Naive thymus-derived CD4-positive, alpha-beta T cell (primary cell): ENCODE measurements around the gene UGT1A5. TPM values are rescaled to one million over a fixed set of nuclear protein-coding genes. Genes with fewer than 3 reads are reported as not detected.

Source experiments
- ATAC-seq: fragments of 150-1000 bp; cut with Tn5 transposase; 2 replicates; pipeline ENCODE4 v1.10.0; 2021; ENCODE audit warnings: mild to moderate bottlenecking, moderate library complexity
- CTCF ChIA-PET: fragments of 350-600 bp; sonication (Branson Sonifier 250); formaldehyde crosslinking; loops from one replicate; lab custom pipeline; 2021; ENCODE audit warnings: antibody characterized with exemption; lab: Charles Lee
- POLR2A ChIA-PET: fragments of 350-600 bp; sonication (Branson Sonifier 250); formaldehyde crosslinking; loops from one replicate; lab custom pipeline; 2021; ENCODE audit warnings: antibody characterized with exemption, inconsistent platforms; lab: Charles Lee
- DNase-seq, 9 donors: peaks; one replicate each; pipeline versions ENCODE4 v3.0.0 to v3.0.0-alpha.2; 2020 to 2022; ENCODE audit warnings: mixed read lengths in 1 of 9
- H3K27ac ChIP-seq: one replicate; pipeline ENCODE4 v1.7.0; 2013; ENCODE audit warnings: mild to moderate bottlenecking, low read depth, low read length, moderate library complexity
- H3K27me3 ChIP-seq, 2 donors: one replicate each; pipeline ENCODE4 v1.7.0; 2013; ENCODE audit warnings: low read length in 2 of 2, mild to moderate bottlenecking in 2 of 2, moderate library complexity in 2 of 2; ENCODE audit not compliant: control insufficient read depth in 2 of 2, insufficient read depth in 2 of 2
- H3K36me3 ChIP-seq, 3 experiments: 1 replicate in 2 of 3; 2 replicates in 1 of 3; pipeline ENCODE4 v1.7.0; 2013; ENCODE audit warnings: low read length in 3 of 3, mild to moderate bottlenecking in 3 of 3, moderate library complexity in 1 of 3; ENCODE audit not compliant: insufficient read depth in 3 of 3, control insufficient read depth in 2 of 3
- H3K4me1 ChIP-seq, 2 donors: one replicate each; pipeline ENCODE4 v1.7.0; 2013; ENCODE audit warnings: low read length in 2 of 2, mild to moderate bottlenecking in 2 of 2, moderate library complexity in 1 of 2; ENCODE audit not compliant: control insufficient read depth in 2 of 2, insufficient read depth in 2 of 2
- H3K4me3 ChIP-seq: 2 replicates; pipeline ENCODE4 v1.7.0; 2013; ENCODE audit warnings: mild to moderate bottlenecking, low read length
- H3K9me3 ChIP-seq, 3 experiments: 1 replicate in 2 of 3; 2 replicates in 1 of 3; pipeline ENCODE4 v1.7.0; 2013; ENCODE audit warnings: low read length in 3 of 3; ENCODE audit not compliant: control insufficient read depth in 2 of 3
- H3K27ac Mint-ChIP-seq, 9 donors: one replicate each; pipeline ENCODE4 v1.8.0; 2020 to 2022; ENCODE audit warnings: mixed read lengths in 9 of 9, mild to moderate bottlenecking in 8 of 9, moderate library complexity in 5 of 9, inconsistent platforms in 2 of 9
- H3K27me3 Mint-ChIP-seq, 5 donors: one replicate each; pipeline ENCODE4 v1.8.0; 2021 to 2022; ENCODE audit warnings: mixed read lengths in 5 of 5, mild to moderate bottlenecking in 1 of 5
- H3K36me3 Mint-ChIP-seq, 5 donors: one replicate each; pipeline ENCODE4 v1.8.0; 2020 to 2022; ENCODE audit warnings: mixed read lengths in 5 of 5, mild to moderate bottlenecking in 3 of 5, inconsistent platforms in 1 of 5
- H3K4me1 Mint-ChIP-seq, 7 donors: one replicate each; pipeline ENCODE4 v1.8.0; 2020 to 2022; ENCODE audit warnings: mixed read lengths in 7 of 7, mild to moderate bottlenecking in 3 of 7, inconsistent platforms in 1 of 7
- H3K4me3 Mint-ChIP-seq, 10 donors: one replicate each; pipeline ENCODE4 v1.8.0; 2020 to 2022; ENCODE audit warnings: mild to moderate bottlenecking in 10 of 10, mixed read lengths in 10 of 10, moderate library complexity in 6 of 10, inconsistent platforms in 2 of 10
- H3K9me3 Mint-ChIP-seq, 11 donors: one replicate each; pipeline ENCODE4 v1.8.0; 2020 to 2022; ENCODE audit warnings: mixed read lengths in 11 of 11, mild to moderate bottlenecking in 4 of 11, inconsistent platforms in 1 of 11, moderate library complexity in 1 of 11
- intact Hi-C, 2 donors: fragments of 100-400 bp; cut with micrococcal nuclease; formaldehyde crosslinking; loops; one replicate each; pipeline ENCODE4 v1.15.1; 2023
- polyA plus RNA-seq, 2 donors: library from polyadenylated mRNA; unstranded; fragments of 300-500 nt; fragmentation: Illumina TruSeq; gene quantifications; one replicate each; pipeline ENCODE4 v1.2.3, GENCODE V29; 2021
- total RNA-seq, 6 experiments: library from RNA in 5 of 6; stranded (reverse) in 5 of 6; gene quantifications; 1 replicate in 5 of 6; 2 replicates in 1 of 6; pipeline ENCODE4 v1.2.3 and lab custom pipeline; 2021 to 2026

The UGT1A5 gene
- total and polyA plus RNA-seq, 7 experiments from 2014 or later = not detected

GRCh38 chr2:233772153-233772552, 59.4 kb downstream of the UGT1A5 start:
- intact Hi-C loops = no loop called here
- POLR2A ChIA-PET = no interaction called here
- Mint-ChIP-seq H3K27ac (no peak overlapping the region), H3K4me1 (no peaks in the 10 kb centered on the region), H3K27me3 (peaks cover 9 to 21% (median 17%) of the 10 kb centered on the region in 5 donors), H3K9me3 (peaks cover 0 to 17% (median 9%) of the 10 kb centered on the region in 11 donors), H3K4me3 (no peak overlapping the region), H3K36me3 (peaks cover 0 to 6% (median 0%) of the 10 kb centered on the region in 5 donors)
- no peaks in the 10 kb centered on the region for H3K4me1 ChIP-seq
- no peaks in the 10 kb centered on the region for H3K9me3 ChIP-seq
- ATAC-seq (no peak), DNase-seq (no peak)
- CTCF ChIA-PET = no interaction called here
- no peak overlapping the region for H3K27ac ChIP-seq
- no peak overlapping the region for H3K4me3 ChIP-seq
- H3K27me3 ChIP-seq = no peaks in the 10 kb centered on the region
- no peaks in the 10 kb centered on the region for H3K36me3 ChIP-seq

DNA sequence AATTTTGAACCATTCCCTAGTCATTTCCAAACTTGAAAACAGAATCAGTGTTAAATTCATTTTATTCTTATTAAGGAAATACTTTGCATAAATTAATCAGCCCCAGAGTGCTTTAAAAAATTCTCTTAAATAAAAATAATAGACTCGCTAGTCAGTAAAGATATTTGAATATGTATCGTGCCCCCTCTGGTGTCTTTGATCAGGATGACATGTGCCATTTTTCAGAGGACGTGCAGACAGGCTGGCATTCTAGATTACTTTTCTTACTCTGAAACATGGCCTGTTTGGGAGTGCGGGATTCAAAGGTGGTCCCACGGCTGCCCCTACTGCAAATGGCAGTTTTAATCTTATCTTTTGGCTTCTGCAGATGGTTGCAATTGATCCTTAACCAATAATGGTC, 59.9 kb downstream of the UGT1A5 start:
- ChIA-PET POLR2A (no interaction called here), CTCF (no interaction called here)
- Mint-ChIP-seq H3K9me3 (peaks cover 0 to 19% (median 10%) of the 10 kb centered on the region in 11 donors), H3K27me3 (peaks cover 9 to 24% (median 16%) of the 10 kb centered on the region in 5 donors), H3K36me3 (peaks cover 0 to 6% (median 0%) of the 10 kb centered on the region in 5 donors), H3K4me3 (no peak overlapping the region), H3K4me1 (no peaks in the 10 kb centered on the region), H3K27ac (no peak overlapping the region)
- ATAC-seq (no peak), DNase-seq (no peak)
- H3K27ac ChIP-seq = no peak overlapping the region
- no peak overlapping the region for H3K4me3 ChIP-seq
- H3K4me1 ChIP-seq = no peaks in the 10 kb centered on the region
- no peaks in the 10 kb centered on the region for H3K27me3 ChIP-seq
- intact Hi-C loops = no loop called here
- no peaks in the 10 kb centered on the region for H3K36me3 ChIP-seq
- no peaks in the 10 kb centered on the region for H3K9me3 ChIP-seq

GRCh38 chr2:233773854-233774253, 61.1 kb downstream of the UGT1A5 start:
- Histone ChIP-seq H3K4me1 (no peaks in the 10 kb centered on the region), H3K27ac (no peak overlapping the region), H3K9me3 (no peaks in the 10 kb centered on the region), H3K4me3 (no peak overlapping the region), H3K27me3 (no peaks in the 10 kb centered on the region), H3K36me3 (no peaks in the 10 kb centered on the region)
- POLR2A ChIA-PET = no interaction called here
- ATAC-seq = no peak
- intact Hi-C loops = no loop called here
- peaks cover 0 to 6% (median 0%) of the 10 kb centered on the region in 5 donors for H3K36me3 Mint-ChIP-seq
- peaks cover 0 to 24% (median 12%) of the 10 kb centered on the region in 11 donors for H3K9me3 Mint-ChIP-seq
- peaks cover 6 to 33% (median 18%) of the 10 kb centered on the region in 5 donors for H3K27me3 Mint-ChIP-seq
- DNase-seq = no peak
- H3K4me1 Mint-ChIP-seq = no peaks in the 10 kb centered on the region
- CTCF ChIA-PET = no interaction called here
- no peak overlapping the region for H3K4me3 Mint-ChIP-seq
- no peak overlapping the region for H3K27ac Mint-ChIP-seq

- no peaks in the 10 kb centered on the region for H3K9me3 ChIP-seq
- Mint-ChIP-seq H3K27me3 (peaks cover 6 to 40% (median 19%) of the 10 kb centered on the region in 5 donors), H3K27ac (no peak overlapping the region), H3K9me3 (peaks cover 0 to 24% (median 12%) of the 10 kb centered on the region in 11 donors), H3K4me1 (no peaks in the 10 kb centered on the region), H3K4me3 (no peak overlapping the region), H3K36me3 (peaks cover 0 to 6% (median 0%) of the 10 kb centered on the region in 5 donors)
- ChIA-PET CTCF (no interaction called here), POLR2A (no interaction called here)
- no peaks in the 10 kb centered on the region for H3K27me3 ChIP-seq
- no peak overlapping the region for H3K27ac ChIP-seq
- no peaks in the 10 kb centered on the region for H3K36me3 ChIP-seq
- intact Hi-C loops = no loop called here
- H3K4me3 ChIP-seq = no peak overlapping the region
- ATAC-seq (no peak), DNase-seq (no peak)
- no peaks in the 10 kb centered on the region for H3K4me1 ChIP-seq
Measured at GRCh38 chr2:233775414-233775813, 62.7 kb downstream of the UGT1A5 start.

DNA sequence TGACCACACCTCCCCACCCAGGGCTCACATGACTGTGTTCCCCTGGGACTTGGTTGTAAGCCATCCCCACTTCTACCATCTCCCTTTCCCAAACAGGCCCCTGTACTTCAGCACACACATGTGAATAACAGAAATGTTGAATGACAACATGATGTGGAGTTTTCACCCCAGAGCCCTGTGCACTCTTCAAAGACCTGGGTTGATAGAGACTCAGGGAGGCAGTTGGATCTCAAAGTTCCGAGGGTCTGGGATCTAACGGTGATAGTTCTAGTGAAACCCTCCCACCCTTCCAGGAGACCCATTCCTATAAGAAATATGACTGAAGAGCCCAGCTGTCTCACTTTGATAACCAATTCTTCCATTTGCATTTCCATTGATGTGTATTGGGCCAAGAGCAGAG, 65.3 kb downstream of the UGT1A5 start, which contains the start of gene MROH2A:
Gene MROH2A, plus strand, starts transcription at position 301 of the 400 bp plus-strand sequence. CDS start 1,029 bp downstream, outside the sequence.
- Mint-ChIP-seq H3K27me3 (peaks cover 12 to 46% (median 33%) of the 10 kb centered on the region in 5 donors), H3K4me3 (no peak within 1 kb of the TSS), H3K4me1 (no peaks in the 10 kb centered on the region), H3K36me3 (peaks cover 0 to 6% (median 0%) of the 10 kb centered on the region in 5 donors), H3K9me3 (peaks cover 0 to 29% (median 13%) of the 10 kb centered on the region in 11 donors), H3K27ac (no peak within 1 kb of the TSS)
- POLR2A ChIA-PET = no interaction called here
- intact Hi-C loops = no loop called here
- Histone ChIP-seq H3K27me3 (no peaks in the 10 kb centered on the region), H3K36me3 (no peaks in the 10 kb centered on the region), H3K4me3 (no peak within 1 kb of the TSS), H3K4me1 (no peaks in the 10 kb centered on the region), H3K27ac (no peak within 1 kb of the TSS), H3K9me3 (no peaks in the 10 kb centered on the region)
- CTCF ChIA-PET = no interaction called here
- DNase-seq (no peak), ATAC-seq (no peak)

GRCh38 chr2:233779722-233780121, 67.0 kb downstream of the UGT1A5 start:
- no peaks in the 10 kb centered on the region for H3K9me3 ChIP-seq
- intact Hi-C loops = no loop called here
- no peak for DNase-seq
- H3K27me3 ChIP-seq = no peaks in the 10 kb centered on the region
- ChIA-PET CTCF (no interaction called here), POLR2A (no interaction called here)
- Mint-ChIP-seq H3K27me3 (peaks cover 12 to 55% (median 36%) of the 10 kb centered on the region in 5 donors), H3K36me3 (peaks cover 0 to 6% (median 0%) of the 10 kb centered on the region in 5 donors), H3K27ac (no peak overlapping the region), H3K9me3 (peaks cover 0 to 29% (median 13%) of the 10 kb centered on the region in 11 donors), H3K4me3 (no peak overlapping the region), H3K4me1 (no peaks in the 10 kb centered on the region)
- ATAC-seq = no peak
- no peaks in the 10 kb centered on the region for H3K4me1 ChIP-seq
- H3K27ac ChIP-seq = no peak overlapping the region
- H3K36me3 ChIP-seq = no peaks in the 10 kb centered on the region
- no peak overlapping the region for H3K4me3 ChIP-seq

DNA sequence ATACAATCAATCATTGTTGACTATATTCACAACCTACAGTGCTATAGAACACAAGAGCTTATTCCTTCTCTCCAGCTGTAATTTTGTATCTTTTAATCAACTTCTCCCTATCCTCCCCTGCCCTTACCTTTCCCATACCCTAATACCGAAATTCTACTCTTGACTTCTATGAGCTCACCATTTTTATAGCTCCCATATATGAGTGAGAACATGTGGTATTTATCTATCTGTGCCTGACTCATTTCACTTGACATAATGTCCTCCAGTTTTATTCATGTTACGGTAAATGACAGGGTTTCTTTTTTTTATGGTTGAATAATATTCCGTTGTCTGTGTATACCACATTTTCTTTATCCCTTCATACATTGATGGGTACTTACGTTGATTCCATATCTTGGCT, 68.1 kb downstream of the UGT1A5 start:
- peaks cover 12 to 55% (median 39%) of the 10 kb centered on the region in 5 donors for H3K27me3 Mint-ChIP-seq
- ChIA-PET CTCF (no interaction called here), POLR2A (no interaction called here)
- H3K27ac ChIP-seq = no peak overlapping the region
- H3K4me1 ChIP-seq = no peaks in the 10 kb centered on the region
- H3K4me3 ChIP-seq = no peak overlapping the region
- H3K27ac Mint-ChIP-seq = no peak overlapping the region
- intact Hi-C loops = no loop called here
- H3K9me3 Mint-ChIP-seq = peaks cover 0 to 24% (median 10%) of the 10 kb centered on the region in 11 donors
- H3K9me3 ChIP-seq = no peaks in the 10 kb centered on the region
- H3K36me3 Mint-ChIP-seq = peaks cover 0 to 3% (median 0%) of the 10 kb centered on the region in 5 donors
- no peak for ATAC-seq
- no peaks in the 10 kb centered on the region for H3K36me3 ChIP-seq
- DNase-seq = no peak
- H3K27me3 ChIP-seq = no peaks in the 10 kb centered on the region
- no peak overlapping the region for H3K4me3 Mint-ChIP-seq
- no peaks in the 10 kb centered on the region for H3K4me1 Mint-ChIP-seq
